ENCODE results near the gene SEPTIN7. TPM values are rescaled to one million over a fixed set of nuclear protein-coding genes. Genes with fewer than 3 reads are reported as not detected.

Gene SEPTIN7
- total RNA-seq, 1 donor from 2014 or later = 271 TPM

GRCh38 chr7:35785250-35785649, 15.6 kb upstream of the SEPTIN7 start:
- DNase-seq (ENCODE audit: low spot score in 2 of 2) = no peak
- FAIRE-seq = no peak

DNA sequence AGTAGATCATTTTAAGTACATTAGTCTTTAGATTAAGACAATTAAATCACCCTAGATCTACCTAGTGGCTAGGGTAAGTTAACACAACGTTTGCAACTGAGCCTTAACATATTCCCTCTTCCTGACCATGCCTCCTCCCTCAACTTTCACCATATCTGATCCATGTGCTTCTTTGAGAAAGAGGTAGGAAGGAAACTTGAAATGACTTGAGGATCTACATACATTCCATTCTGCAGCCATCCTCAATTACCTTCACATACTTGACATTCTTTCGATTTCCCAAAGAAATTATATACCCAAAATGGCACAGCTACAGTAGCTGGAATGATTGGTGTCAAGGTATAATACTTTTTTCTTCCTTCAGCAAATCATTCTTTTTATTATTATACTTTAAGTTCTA, 12.9 kb upstream of the SEPTIN7 start:
- FAIRE-seq = no peak
- DNase-seq (ENCODE audit: low spot score in 2 of 2) = no peak

DNA sequence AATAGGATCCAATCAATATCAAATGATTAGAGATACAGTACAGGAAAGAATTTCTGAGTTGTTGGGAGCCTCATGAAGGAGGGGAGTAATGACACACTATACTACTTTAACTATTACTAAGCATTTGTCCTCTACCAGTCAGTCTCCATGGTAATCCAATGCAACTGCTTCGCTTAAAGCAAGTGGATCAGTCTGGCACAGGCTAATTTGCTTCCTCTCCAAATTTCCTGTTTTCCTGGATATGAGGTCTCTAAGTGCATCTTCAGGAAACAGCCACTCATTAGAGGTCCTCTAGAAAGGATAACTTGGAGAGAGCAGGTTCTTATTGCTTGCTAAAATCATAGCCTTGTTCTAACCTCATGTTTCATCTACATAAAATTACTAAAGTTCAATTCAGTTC, 8.4 kb upstream of the SEPTIN7 start:
- FAIRE-seq = no peak
- DNase-seq (ENCODE audit: low spot score in 2 of 2) = no peak

DNA sequence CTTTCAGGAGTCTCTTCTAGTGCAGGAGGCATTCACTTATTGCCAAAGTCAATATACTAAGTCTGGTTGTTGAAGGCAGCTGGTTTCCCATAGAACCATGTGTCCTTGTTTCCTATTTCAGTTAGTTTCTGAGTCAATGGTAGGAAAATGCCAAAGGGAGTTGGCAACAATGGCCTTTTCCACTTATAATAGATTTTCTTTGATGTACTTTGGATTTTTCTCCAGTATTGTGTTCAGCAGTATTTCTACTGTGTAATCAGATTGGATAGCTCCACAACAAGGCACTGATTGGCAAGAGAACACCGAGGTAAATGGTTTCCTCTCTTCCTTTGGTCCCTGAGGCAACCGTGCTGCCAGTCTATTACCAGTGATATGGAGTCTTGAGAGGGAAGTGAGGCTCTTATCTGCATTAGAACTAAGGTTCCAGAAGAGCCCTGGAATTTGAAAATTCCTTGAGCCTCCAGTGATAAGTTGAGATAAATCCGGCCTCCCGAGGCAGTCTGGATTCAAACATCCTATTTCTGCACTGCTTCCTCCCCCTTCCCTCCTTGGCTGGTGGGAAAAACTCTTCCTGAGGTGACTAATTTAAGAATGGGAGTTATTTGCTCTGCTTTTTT, 7.9 kb upstream of the SEPTIN7 start:
- DNase-seq (ENCODE audit: low spot score in 2 of 2) = no peak
- no peak for FAIRE-seq

DNA sequence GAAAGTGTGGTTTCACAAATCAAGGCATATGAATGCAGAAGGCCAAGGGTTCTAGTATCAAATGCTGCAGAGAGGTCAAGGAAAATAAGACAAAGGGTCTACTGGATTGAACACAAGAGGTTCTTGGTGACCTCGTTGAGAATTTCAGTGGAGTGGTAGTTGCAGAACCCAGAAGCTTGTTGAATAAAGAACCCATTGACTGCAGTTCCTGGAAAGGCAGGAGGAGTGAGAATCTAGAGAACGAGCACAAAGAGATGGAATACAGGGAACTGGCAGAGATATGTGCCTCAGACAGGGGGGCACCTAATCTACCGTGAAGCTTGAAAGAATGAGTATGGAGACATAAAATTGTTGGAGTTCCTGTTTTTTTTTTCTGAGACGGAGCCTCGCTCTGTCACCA, 3.5 kb upstream of the SEPTIN7 start:
- DNase-seq (ENCODE audit: low spot score in 2 of 2) (no peak), FAIRE-seq (no peak)

DNA sequence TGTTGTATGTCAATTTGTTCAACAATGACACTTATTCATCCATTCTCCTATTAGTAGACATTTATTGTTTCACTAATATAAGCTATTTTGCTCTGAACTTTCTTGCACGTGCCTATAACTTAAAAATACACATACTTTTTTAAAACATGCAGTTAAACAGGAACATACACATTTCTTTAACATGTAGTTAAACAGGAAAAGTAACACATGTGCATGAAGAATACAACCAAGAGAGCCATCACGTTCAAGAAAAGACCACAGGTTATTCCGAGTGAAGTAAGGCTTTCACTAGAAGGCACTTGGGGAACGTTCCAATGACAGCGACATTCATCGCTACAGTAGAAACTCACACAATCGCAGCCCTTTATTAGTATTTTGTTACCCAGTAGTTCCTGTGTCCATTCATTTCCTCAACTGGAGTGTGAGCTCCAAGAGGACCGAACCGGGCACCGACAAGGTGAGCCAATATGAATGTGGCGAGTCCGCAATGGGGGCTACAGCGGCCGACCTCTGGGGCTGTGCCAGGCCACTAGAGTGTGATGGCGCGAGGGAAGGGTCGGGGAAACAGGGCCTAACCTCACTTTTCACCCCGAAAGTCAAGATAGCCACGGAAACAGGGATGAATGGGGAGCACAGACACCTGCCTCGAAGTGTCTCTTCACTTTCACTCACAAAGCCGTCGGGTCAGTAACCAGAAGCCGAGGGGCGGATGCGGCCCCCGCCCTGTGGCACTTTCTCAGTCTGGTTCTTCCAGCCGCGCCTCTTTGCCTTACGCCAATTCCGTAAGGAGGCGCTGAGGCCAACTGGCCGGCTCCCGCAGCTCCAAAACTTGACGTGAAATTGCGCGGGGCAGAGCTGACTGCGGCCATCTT, 775 bp upstream of the SEPTIN7 start:
- DNase-seq (ENCODE audit: low spot score in 2 of 2) (peak; percentile 42 to 51), FAIRE-seq (no peak)

DNA sequence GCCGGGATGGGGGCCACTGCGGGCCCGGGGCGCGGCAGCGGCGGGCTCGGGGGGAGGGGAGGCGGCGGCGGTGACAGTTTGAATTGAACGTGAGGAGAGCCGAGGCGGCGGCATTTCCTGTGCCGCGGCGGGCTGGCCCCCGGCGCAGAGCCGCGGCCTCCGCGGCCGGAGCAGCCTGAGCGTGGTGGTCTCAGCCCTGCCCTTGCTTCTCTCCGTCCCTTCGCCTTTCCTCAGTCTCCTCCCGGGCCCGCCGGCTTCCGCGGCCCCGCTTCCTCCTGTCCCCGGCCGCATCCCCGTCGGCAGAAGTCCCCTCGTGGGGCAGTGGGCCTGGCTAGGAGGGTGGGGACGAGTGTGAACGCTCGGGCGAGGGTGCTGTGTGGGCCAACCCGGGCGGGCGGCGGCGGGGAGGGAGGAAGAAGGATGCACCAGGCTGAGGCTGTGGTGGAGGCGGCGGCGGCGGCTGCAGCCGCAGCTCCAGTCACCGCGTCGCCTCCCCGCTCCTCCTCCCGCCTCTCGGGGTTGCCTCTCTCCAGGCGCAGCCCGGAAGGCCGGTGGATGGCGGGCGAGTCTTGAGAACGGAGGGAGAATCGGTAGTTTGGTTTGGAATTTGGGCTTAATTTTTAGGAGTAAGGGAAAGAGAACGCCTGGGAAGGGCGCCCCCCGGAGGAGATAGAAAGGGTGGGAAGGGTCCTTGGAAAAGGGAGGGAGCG, 690 bp downstream of the SEPTIN7 start:
- FAIRE-seq (no peak), DNase-seq (ENCODE audit: low spot score in 2 of 2) (peak; percentile 25 to 48)

DNA sequence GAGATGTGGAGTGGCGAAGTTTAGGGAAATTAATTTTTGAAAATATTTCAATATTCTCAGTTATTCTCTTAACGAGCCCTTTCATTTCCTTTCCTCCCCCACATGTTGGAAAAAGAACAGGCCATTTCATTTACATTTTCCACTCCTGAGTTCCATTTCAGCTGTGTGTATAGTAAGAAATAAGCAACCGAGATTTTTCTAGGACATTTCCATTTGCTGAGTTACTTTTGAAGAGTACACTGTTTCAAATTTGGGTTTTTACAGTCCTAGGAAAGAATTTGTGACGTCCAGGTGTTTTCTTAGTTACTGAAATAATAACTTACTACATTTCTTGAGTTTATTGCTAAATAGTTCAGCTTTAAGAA, 1.2 kb downstream of the SEPTIN7 start:
- no peak for DNase-seq (ENCODE audit: low spot score in 2 of 2)

GRCh38 chr7:35802649-35803048, 1.8 kb downstream of the SEPTIN7 start:
- DNase-seq (ENCODE audit: low spot score in 2 of 2) (peak in 1 of 2 donors; percentile 23), FAIRE-seq (no peak)

More for the DNA sequence above, 1.2 kb downstream of the SEPTIN7 start:
- FAIRE-seq = no peak

GRCh38 chr7:35804231-35804970, 3.5 kb downstream of the SEPTIN7 start:
- FAIRE-seq (no peak), DNase-seq (ENCODE audit: low spot score in 2 of 2) (no peak)

DNA sequence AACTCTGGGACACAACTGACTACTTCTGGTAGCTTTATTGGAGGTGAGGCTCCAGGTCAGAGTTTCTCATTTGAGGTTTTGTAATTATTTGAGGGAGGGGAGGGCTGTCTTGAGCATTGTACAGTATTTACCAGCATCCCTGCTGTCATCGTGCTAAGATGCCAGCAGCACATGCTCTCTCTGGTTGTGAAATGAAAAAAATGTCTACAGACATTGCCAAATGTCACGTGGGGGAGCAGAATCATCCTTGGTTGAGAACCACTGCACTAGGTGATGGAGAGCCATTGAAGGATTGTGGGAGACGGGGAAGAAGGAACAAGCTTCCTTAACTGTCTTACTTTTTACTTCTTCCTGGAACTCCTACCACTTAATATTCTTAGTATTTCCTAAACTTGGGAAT, 5.0 kb downstream of the SEPTIN7 start:
- DNase-seq (ENCODE audit: low spot score in 2 of 2) = no peak
- FAIRE-seq = no peak

DNA sequence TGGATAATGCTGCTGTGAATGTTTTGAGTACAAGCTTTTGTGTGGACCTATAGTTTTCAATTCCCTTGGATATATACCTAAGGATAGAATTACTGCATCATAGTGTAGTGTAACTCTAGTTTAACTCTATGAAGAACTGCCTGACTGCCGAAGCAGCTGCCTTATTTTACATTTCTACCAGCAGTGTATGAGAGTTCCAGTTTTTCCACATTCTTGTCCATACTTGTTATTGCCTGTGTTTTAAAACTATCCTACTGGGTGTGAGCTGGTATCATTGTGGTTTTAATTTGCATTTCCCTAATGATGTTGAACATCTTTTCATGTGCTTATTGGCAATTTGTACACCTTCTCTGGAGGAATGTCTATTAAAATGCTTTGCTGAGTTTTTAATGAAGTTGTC, 15.7 kb downstream of the SEPTIN7 start:
- DNase-seq (ENCODE audit: low spot score in 2 of 2) = no peak

DNA sequence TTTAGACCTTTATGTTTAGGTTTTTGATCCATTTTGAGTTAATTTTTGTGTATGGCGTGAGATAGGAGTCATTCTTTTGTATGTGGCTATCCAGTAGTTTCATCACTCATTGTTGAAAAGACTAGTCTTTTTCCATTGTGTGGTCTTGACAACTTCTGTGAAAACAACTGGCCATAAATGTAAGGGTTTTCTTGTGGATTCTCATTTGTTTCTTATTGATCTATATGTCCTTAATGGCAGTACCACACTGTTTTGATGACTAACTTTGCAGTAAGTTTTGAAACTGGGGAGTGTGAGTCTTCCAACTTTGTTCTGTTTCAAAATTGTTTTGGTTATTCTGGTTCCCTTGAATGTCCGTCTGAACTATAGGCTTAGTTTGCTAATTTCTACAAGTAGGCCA, 16.3 kb downstream of the SEPTIN7 start:
- FAIRE-seq (no peak), DNase-seq (ENCODE audit: low spot score in 2 of 2) (no peak)

More for the DNA sequence above, 15.7 kb downstream of the SEPTIN7 start:
- FAIRE-seq = no peak

- FAIRE-seq = no peak
Observed at GRCh38 chr7:35817930-35818329, 17.1 kb downstream of the SEPTIN7 start.

GRCh38 chr7:35818513-35818912, 17.7 kb downstream of the SEPTIN7 start:
- DNase-seq (ENCODE audit: low spot score in 2 of 2) = no peak
- FAIRE-seq = no peak

More at GRCh38 chr7:35817930-35818329, 17.1 kb downstream of the SEPTIN7 start:
- DNase-seq (ENCODE audit: low spot score in 2 of 2) = no peak

GRCh38 chr7:35819310-35819709, 18.5 kb downstream of the SEPTIN7 start:
- FAIRE-seq (no peak), DNase-seq (ENCODE audit: low spot score in 2 of 2) (no peak)

DNA sequence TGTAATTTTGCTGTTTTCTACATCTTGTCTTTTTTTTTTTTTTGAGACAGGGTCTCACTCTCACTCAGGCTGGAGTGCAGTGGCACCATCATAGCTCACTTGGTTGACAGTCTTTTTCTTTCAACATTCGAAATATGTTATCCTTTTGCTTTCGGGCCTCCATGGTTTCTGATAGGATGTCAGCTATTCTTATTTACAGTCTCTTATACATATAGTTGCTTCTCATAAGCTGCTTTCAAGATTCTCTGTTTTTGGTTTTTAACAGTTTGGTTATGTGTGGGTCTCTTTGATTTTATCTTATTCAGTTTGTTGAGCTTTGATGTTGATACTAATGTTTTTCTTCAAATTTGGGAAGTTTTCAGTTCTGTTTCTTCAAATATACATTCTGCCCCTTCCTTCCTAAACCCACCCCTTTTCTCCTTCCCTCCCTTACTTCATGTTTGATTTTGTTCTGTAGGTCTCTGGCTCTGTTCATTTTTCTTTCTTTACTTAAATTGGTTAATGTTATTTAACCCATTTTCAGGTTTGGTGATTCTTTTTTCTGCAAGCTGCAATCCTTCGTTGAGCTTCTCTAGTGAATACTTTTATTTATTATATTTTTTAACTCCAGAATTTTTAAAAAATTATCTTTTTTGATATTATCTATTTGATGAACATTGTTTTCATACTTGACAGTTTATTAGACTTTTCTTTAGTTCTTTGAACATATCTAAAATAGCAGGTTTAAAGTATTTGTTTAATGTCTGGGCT, 19.3 kb downstream of the SEPTIN7 start:
- DNase-seq (ENCODE audit: low spot score in 2 of 2) (no peak), FAIRE-seq (peak; percentile 28)

DNA sequence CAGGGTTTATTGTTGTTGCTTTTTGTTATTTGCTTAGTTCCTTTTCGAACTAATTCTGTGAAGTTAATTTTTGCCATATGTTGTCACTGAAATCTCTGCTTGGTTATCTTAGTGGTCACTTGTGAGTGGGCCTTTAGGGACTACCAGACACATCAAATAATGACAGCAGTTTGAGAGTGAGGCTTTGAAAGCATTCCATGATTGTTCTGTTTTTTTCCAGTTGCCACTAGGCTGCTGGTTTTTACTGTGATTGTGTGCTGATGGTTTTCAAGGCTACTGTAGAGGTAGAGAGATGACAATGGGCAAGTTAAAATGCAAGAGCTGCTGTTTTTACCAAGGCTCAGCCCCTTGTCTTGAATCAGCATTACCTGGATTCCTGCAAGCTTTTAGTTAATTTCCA, 20.0 kb downstream of the SEPTIN7 start:
- DNase-seq (ENCODE audit: low spot score in 2 of 2) = no peak
- FAIRE-seq = no peak

DNA sequence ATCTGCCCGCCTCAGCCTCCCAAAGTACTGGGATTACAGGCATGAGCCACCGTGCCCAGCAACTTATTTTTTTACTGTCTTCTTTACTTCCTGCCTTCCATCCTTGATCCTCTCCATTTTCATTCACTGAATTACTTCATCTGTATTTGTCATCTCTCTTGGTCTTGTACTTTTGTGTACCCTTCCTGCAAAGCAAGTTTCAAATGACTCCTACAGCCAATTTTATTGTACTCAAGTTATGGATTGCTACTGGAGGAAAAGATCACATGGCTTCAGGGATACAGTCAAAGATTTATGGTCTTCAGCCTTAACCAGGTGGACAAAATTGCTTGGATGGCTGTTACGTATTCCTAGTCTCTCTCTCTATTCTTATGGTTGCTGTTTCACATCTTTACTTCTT, 22.6 kb downstream of the SEPTIN7 start:
- DNase-seq (ENCODE audit: low spot score in 2 of 2) (no peak), FAIRE-seq (no peak)

DNA sequence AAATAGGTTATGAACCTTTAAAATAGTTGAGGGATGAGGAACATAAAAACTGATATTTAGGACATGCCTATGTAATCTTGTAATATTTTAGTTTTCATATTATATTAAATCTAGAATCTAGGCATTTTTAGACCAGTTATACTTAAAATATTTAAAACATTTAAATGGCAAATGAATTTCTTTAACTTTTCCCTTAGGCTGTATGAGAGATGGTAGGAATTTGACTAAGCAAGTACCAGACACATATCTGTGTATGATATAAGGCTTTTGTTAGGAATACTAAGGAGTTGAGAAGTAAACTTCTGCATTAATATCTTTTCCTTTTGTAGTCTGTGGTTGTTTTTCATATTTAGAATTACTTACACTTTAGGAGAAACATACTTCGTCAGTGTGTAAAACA, 25.1 kb downstream of the SEPTIN7 start:
- no peak for DNase-seq (ENCODE audit: low spot score in 2 of 2)
- FAIRE-seq = no peak
